ENCODE results near the gene TBC1D23. TPM values are rescaled to one million over a fixed set of nuclear protein-coding genes. Genes with fewer than 3 reads are reported as not detected.
"Not testable (repeated sequence)": the region's sequence is repeated elsewhere in the genome, so short reads cannot be mapped to it uniquely, and the experiment has no call there.

The TBC1D23 gene
- polyA plus RNA-seq, 1 donor (not counting 4 experiments of a cell fraction or from before 2014, with no cell fraction given): 42.4 TPM

GRCh38 chr3:100271522-100271921, 10.7 kb downstream of the TBC1D23 start:
- H3K79me2 ChIP-seq (ENCODE audit: control insufficient read depth, insufficient read depth, low read length): peaks cover 65% of the 10 kb centered on the region
- dilution Hi-C loops (cut with MboI; ENCODE audit: extremely low pct_ligation_motif_present, low sequenced_read_pairs): no loop called here

GRCh38 chr3:100272797-100273611, 12.2 kb downstream of the TBC1D23 start:
- dilution Hi-C loops (cut with MboI; ENCODE audit: extremely low pct_ligation_motif_present, low sequenced_read_pairs): not testable (repeated sequence)

More at GRCh38 chr3:100271522-100271921, 10.7 kb downstream of the TBC1D23 start:
- Histone ChIP-seq H3K9me3 (ENCODE audit: control insufficient read depth, low read depth, low read length) (no peaks in the 10 kb centered on the region), H3K9ac (ENCODE audit: control insufficient read depth, extremely low read depth, insufficient read depth, low read length) (no peak overlapping the region), H4K20me1 (ENCODE audit: control insufficient read depth, extremely low read depth, insufficient read depth, low read length) (no peaks in the 10 kb centered on the region), H3K4me2 (ENCODE audit: control insufficient read depth, extremely low read depth, insufficient read depth, low read depth, low read length) (no peak overlapping the region), H3K4me1 (ENCODE audit: control insufficient read depth, extremely low read depth, insufficient read depth, low read length) (peaks cover 44% of the 10 kb centered on the region), H3K27me3 (ENCODE audit: control insufficient read depth, extremely low read depth, insufficient read depth, low read length) (no peaks in the 10 kb centered on the region), H3K36me3 (ENCODE audit: control insufficient read depth in 2 of 2, extremely low read depth in 1 of 2, insufficient read depth in 2 of 2, low read length in 2 of 2) (peaks cover 0 to 2% of the 10 kb centered on the region in 2 experiments), H2AFZ (ENCODE audit: control insufficient read depth, low read length) (no peak overlapping the region), H3K9me1 (ENCODE audit: control insufficient read depth, extremely low read depth, insufficient read depth, low read length) (no peaks in the 10 kb centered on the region), H3K27ac (ENCODE audit: control insufficient read depth, insufficient read depth, low read length) (no peak overlapping the region), H3K4me3 (ENCODE audit: control insufficient read depth in 2 of 3, extremely low read depth in 1 of 3, insufficient read depth in 2 of 3, low read depth in 1 of 3, low read length in 3 of 3) (no peak overlapping the region)
- FAIRE-seq (no peak), DNase-seq (ENCODE audit: low read depth, low spot score) (no peak)
- TF ChIP-seq CTCF (optimal IDR thresholded peaks at IDR 0.05 in 1 of 3, IDR thresholded peaks at IDR 0.05 in 1 of 3, conservative IDR thresholded peaks at IDR 0.05 in 1 of 3; ENCODE audit: extremely low read depth in 1 of 3, insufficient read depth in 2 of 3, low read length in 3 of 3) (no peak), EZH2 (IDR thresholded peaks at IDR 0.05; ENCODE audit: low read length) (no peak)

More at GRCh38 chr3:100272797-100273611, 12.2 kb downstream of the TBC1D23 start:
- H3K4me3 ChIP-seq (ENCODE audit: control insufficient read depth in 2 of 3, extremely low read depth in 1 of 3, insufficient read depth in 2 of 3, low read depth in 1 of 3, low read length in 3 of 3); DNase-seq (ENCODE audit: low read depth, low spot score); H3K36me3 ChIP-seq (ENCODE audit: control insufficient read depth in 2 of 2, extremely low read depth in 1 of 2, insufficient read depth in 2 of 2, low read length in 2 of 2); H2AFZ ChIP-seq (ENCODE audit: control insufficient read depth, low read length); H3K9me1 ChIP-seq (ENCODE audit: control insufficient read depth, extremely low read depth, insufficient read depth, low read length); FAIRE-seq; H4K20me1 ChIP-seq (ENCODE audit: control insufficient read depth, extremely low read depth, insufficient read depth, low read length); H3K27me3 ChIP-seq (ENCODE audit: control insufficient read depth, extremely low read depth, insufficient read depth, low read length); H3K9ac ChIP-seq (ENCODE audit: control insufficient read depth, extremely low read depth, insufficient read depth, low read length); H3K27ac ChIP-seq (ENCODE audit: control insufficient read depth, insufficient read depth, low read length); H3K9me3 ChIP-seq (ENCODE audit: control insufficient read depth, low read depth, low read length); H3K4me2 ChIP-seq (ENCODE audit: control insufficient read depth, extremely low read depth, insufficient read depth, low read depth, low read length): not testable (repeated sequence)
- peaks cover 31% of the 10 kb centered on the region for H3K4me1 ChIP-seq (ENCODE audit: control insufficient read depth, extremely low read depth, insufficient read depth, low read length)
- H3K79me2 ChIP-seq (ENCODE audit: control insufficient read depth, insufficient read depth, low read length): peaks cover 64% of the 10 kb centered on the region

Data from keratinocyte (primary cell).